ENCODE results near the gene TBC1D9B. TPM values are rescaled to one million over a fixed set of nuclear protein-coding genes. Genes with fewer than 3 reads are reported as not detected.
"Not testable (repeated sequence)": the region's sequence is repeated elsewhere in the genome, so short reads cannot be mapped to it uniquely, and the experiment has no call there.

TBC1D9B gene
- polyA plus RNA-seq, 1 experiment, result 41.1 TPM

- H3K27me3 ChIP-seq (ENCODE audit: control insufficient read depth, insufficient read depth, low read length), result no peaks in the 10 kb centered on the region
- POLR2A ChIA-PET, result interaction anchor here (1.2 kb wide), 1 partner anchor 12 kb away, joined by 3 read pairs; no protein-coding TSS in a partner anchor
- CTCF ChIA-PET, result interaction anchor here (1.2 kb wide), 1 partner anchor 35 kb away, joined by 4 read pairs; no protein-coding TSS in a partner anchor
- DNase-seq (ENCODE audit: low read depth, low spot score), result no peak
- H3K4me3 ChIP-seq (ENCODE audit: low read depth, low read length), result no peak overlapping the region
- no peak overlapping the region for H3K27ac ChIP-seq (ENCODE audit: low read depth, low read length)
- H3K9me3 ChIP-seq (ENCODE audit: control insufficient read depth, insufficient read depth, low read length), result no peaks in the 10 kb centered on the region; the same call in 1 of the 2 replicates
- TF ChIP-seq CTCF (IDR thresholded peaks at IDR 0.05; ENCODE audit: low read depth, low read length), result no peak
Observed at GRCh38 chr5:179872828-179873575, 34.7 kb downstream of the TBC1D9B start.

DNA sequence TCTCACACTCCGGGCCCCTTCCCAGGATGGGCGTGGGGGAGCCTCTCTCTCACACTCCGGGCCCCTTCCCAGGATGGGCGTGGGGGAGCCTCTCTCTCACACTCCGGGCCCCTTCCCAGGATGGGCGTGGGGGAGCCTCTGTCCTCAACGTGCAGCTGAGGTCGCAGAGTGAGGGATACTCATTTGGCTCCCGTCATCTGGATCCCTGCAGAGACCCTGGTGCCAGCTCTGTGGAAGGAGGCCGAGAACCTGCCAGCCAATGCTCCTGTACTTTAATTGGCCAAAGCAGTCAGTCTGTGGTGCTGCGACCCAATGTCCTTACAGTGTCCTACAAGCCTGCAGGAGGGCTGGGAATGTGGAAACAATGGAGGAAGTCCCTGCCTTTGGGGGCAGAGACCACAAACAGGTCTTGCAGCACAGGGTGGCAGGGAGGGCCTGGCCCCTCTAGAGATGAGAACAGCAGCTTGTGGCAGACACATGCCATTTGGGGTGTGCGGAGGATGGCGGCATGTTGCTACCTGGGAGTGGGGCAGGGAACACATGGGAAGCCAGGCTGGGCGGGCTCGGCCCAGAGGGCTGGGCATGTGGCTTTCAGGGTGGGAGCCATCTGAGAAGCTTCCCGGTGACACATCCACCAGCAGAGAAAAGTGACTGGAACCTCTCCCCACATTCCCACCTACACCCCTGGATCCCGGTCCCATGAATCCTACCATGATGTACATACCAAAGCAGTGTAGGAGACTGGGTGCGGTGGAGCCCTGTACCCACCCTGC lies 35.5 kb downstream of the TBC1D9B start:
- H3K27ac ChIP-seq (ENCODE audit: low read depth, low read length), result no peak overlapping the region
- no peaks in the 10 kb centered on the region for H3K27me3 ChIP-seq (ENCODE audit: control insufficient read depth, insufficient read depth, low read length)
- no peak for DNase-seq (ENCODE audit: low read depth, low spot score)
- POLR2A ChIA-PET, result no interaction called here
- no peaks in the 10 kb centered on the region; the same call in 1 of the 2 replicates for H3K9me3 ChIP-seq (ENCODE audit: control insufficient read depth, insufficient read depth, low read length)
- CTCF ChIA-PET, result interaction anchor here (1.2 to 2.1 kb wide), 2 partner anchors 11 to 36 kb away, joined by 4 to 11 read pairs; no protein-coding TSS in a partner anchor
- no peak overlapping the region for H3K4me3 ChIP-seq (ENCODE audit: low read depth, low read length)
- no peak for TF ChIP-seq CTCF (IDR thresholded peaks at IDR 0.05; ENCODE audit: low read depth, low read length)

- H3K9me3 ChIP-seq (ENCODE audit: control insufficient read depth, insufficient read depth, low read length); H3K27ac ChIP-seq (ENCODE audit: low read depth, low read length); DNase-seq (ENCODE audit: low read depth, low spot score); H3K4me3 ChIP-seq (ENCODE audit: low read depth, low read length); H3K27me3 ChIP-seq (ENCODE audit: control insufficient read depth, insufficient read depth, low read length); POLR2A ChIA-PET: not testable (repeated sequence)
- CTCF ChIA-PET, result interaction anchor here (2.1 kb wide), 1 partner anchor 10 kb away, joined by 11 read pairs; no protein-coding TSS in a partner anchor
Observed at GRCh38 chr5:179871533-179871932, 36.2 kb downstream of the TBC1D9B start.

DNA sequence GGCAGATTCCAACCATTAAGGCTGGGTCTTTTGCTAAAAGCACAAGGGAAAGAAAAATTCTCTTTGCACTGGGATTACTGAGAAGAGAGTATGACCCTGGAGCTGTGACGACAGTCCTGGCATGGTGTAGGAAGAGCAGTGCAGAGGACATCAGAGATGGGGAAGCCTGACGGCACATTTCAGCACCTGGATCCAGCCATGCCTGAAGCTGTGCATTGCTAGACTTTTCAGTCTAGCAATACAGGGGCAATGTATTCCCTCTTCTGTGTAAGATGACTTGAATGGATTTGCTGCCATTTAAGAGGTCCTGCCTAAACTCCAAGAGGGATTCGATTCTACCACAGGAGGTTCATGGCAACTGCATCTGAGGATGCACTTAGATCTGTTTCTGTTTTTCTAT lies 36.7 kb downstream of the TBC1D9B start:
- Histone ChIP-seq H3K4me3 (ENCODE audit: low read depth, low read length) (no peak overlapping the region), H3K27ac (ENCODE audit: low read depth, low read length) (no peak overlapping the region), H3K27me3 (ENCODE audit: control insufficient read depth, insufficient read depth, low read length) (no peaks in the 10 kb centered on the region), H3K9me3 (ENCODE audit: control insufficient read depth, insufficient read depth, low read length) (no peaks in the 10 kb centered on the region; the same call in 1 of the 2 replicates)
- ChIA-PET CTCF (interaction anchor here (1.2 to 2.1 kb wide), 3 partner anchors 9 to 34 kb away, joined by 3 to 11 read pairs (median 3); no protein-coding TSS in a partner anchor), POLR2A (no interaction called here)
- no peak for DNase-seq (ENCODE audit: low read depth, low spot score)
- TF ChIP-seq CTCF (IDR thresholded peaks at IDR 0.05; ENCODE audit: low read depth, low read length), result no peak

GRCh38 chr5:179870403-179870903 lies 37.2 kb downstream of the TBC1D9B start:
- H3K4me3 ChIP-seq (ENCODE audit: low read depth, low read length), result no peak overlapping the region
- no peak overlapping the region for H3K27ac ChIP-seq (ENCODE audit: low read depth, low read length)
- CTCF ChIA-PET, result interaction anchor here (1.2 to 2.1 kb wide), 3 partner anchors 9 to 35 kb away, joined by 3 to 11 read pairs (median 3); no protein-coding TSS in a partner anchor
- no peak for DNase-seq (ENCODE audit: low read depth, low spot score)
- H3K27me3 ChIP-seq (ENCODE audit: control insufficient read depth, insufficient read depth, low read length), result no peaks in the 10 kb centered on the region
- TF ChIP-seq CTCF (IDR thresholded peaks at IDR 0.05; ENCODE audit: low read depth, low read length), result peak; percentile 56
- H3K9me3 ChIP-seq (ENCODE audit: control insufficient read depth, insufficient read depth, low read length), result no peaks in the 10 kb centered on the region; the same call in 1 of the 2 replicates
- POLR2A ChIA-PET, result interaction anchor here (0.8 kb wide), 1 partner anchor 49 kb away, joined by 3 read pairs; no protein-coding TSS in a partner anchor

Measured in AG04450 (cell line).